ENCODE data around the gene GPR15LG.

The GPR15LG gene

GRCh38 chr10:84201244-84201606 is 27.6 kb downstream of the GPR15LG start:
- H3K4me3 ChIP-seq (ENCODE audit: low read length), result no peak overlapping the region
- TF ChIP-seq CTCF (conservative IDR thresholded peaks at IDR 0.05; ENCODE audit: low read length), result no peak

GRCh38 chr10:84201682-84202081 is 28.1 kb downstream of the GPR15LG start:
- no peak overlapping the region for H3K4me3 ChIP-seq (ENCODE audit: low read length)
- TF ChIP-seq CTCF (conservative IDR thresholded peaks at IDR 0.05; ENCODE audit: low read length), result no peak

More at GRCh38 chr10:84201244-84201606, 27.6 kb downstream of the GPR15LG start:
- no peak for DNase-seq (ENCODE audit: low read depth)

GRCh38 chr10:84202349-84202748 is 28.7 kb downstream of the GPR15LG start:
- no peak for TF ChIP-seq CTCF (conservative IDR thresholded peaks at IDR 0.05; ENCODE audit: low read length)
- H3K4me3 ChIP-seq (ENCODE audit: low read length), result no peak overlapping the region
- DNase-seq (ENCODE audit: low read depth), result no peak

More at GRCh38 chr10:84201682-84202081, 28.1 kb downstream of the GPR15LG start:
- no peak for DNase-seq (ENCODE audit: low read depth)

- TF ChIP-seq CTCF (conservative IDR thresholded peaks at IDR 0.05; ENCODE audit: low read length), result peak; percentile 23
- H3K4me3 ChIP-seq (ENCODE audit: low read length), result no peak overlapping the region
- no peak for DNase-seq (ENCODE audit: low read depth)
Observed at GRCh38 chr10:84204122-84204521, 30.5 kb downstream of the GPR15LG start.

- no peak for DNase-seq (ENCODE audit: low read depth)
- TF ChIP-seq CTCF (conservative IDR thresholded peaks at IDR 0.05; ENCODE audit: low read length), result no peak
- H3K4me3 ChIP-seq (ENCODE audit: low read length), result no peak overlapping the region
Observed at GRCh38 chr10:84204610-84205009, 31.0 kb downstream of the GPR15LG start.

- peak; percentile 78 for TF ChIP-seq CTCF (conservative IDR thresholded peaks at IDR 0.05; ENCODE audit: low read length)
- peak; percentile 29 for DNase-seq (ENCODE audit: low read depth)
Observed at GRCh38 chr10:84205049-84205852, 31.6 kb downstream of the GPR15LG start.

GRCh38 chr10:84205853-84206525 is 32.4 kb downstream of the GPR15LG start:
- no peak for DNase-seq (ENCODE audit: low read depth)
- H3K4me3 ChIP-seq (ENCODE audit: low read length), result no peak overlapping the region
- TF ChIP-seq CTCF (conservative IDR thresholded peaks at IDR 0.05; ENCODE audit: low read length), result no peak

More at GRCh38 chr10:84205049-84205852, 31.6 kb downstream of the GPR15LG start:
- no peak overlapping the region for H3K4me3 ChIP-seq (ENCODE audit: low read length)

Measured in AG10803 (cell line).